Keratinocyte (primary cell): ENCODE data around the gene CTAGE8.
"Not testable (repeated sequence)": the region's sequence is repeated elsewhere in the genome, so short reads cannot be mapped to it uniquely, and the experiment has no call there.

Experiments
- EZH2 ChIP-seq: IDR thresholded peaks from one replicate; pipeline ENCODE4 v1.6.1; 2012; ENCODE audit warnings: inconsistent platforms, mild to moderate bottlenecking, low read length, moderate library complexity
- TF ChIP-seq, protein P1 (sequence below), 3 experiments: IDR thresholded peaks in 1 of 3; conservative IDR thresholded peaks in 1 of 3; optimal IDR thresholded peaks in 1 of 3; 2 replicates in 2 of 3; 3 replicates in 1 of 3; pipeline versions ENCODE3 to v1.5.1; 2011; ENCODE audit warnings: low read length in 3 of 3, mild to moderate bottlenecking in 3 of 3, moderate library complexity in 2 of 3, control low read depth in 1 of 3, inconsistent platforms in 1 of 3; ENCODE audit not compliant: insufficient read depth in 2 of 3; ENCODE audit errors: extremely low read depth in 1 of 3

GRCh38 chr7:144238530-144239082 lies 30.5 kb downstream of the CTAGE8 start:
- TF ChIP-seq, protein P1, sequence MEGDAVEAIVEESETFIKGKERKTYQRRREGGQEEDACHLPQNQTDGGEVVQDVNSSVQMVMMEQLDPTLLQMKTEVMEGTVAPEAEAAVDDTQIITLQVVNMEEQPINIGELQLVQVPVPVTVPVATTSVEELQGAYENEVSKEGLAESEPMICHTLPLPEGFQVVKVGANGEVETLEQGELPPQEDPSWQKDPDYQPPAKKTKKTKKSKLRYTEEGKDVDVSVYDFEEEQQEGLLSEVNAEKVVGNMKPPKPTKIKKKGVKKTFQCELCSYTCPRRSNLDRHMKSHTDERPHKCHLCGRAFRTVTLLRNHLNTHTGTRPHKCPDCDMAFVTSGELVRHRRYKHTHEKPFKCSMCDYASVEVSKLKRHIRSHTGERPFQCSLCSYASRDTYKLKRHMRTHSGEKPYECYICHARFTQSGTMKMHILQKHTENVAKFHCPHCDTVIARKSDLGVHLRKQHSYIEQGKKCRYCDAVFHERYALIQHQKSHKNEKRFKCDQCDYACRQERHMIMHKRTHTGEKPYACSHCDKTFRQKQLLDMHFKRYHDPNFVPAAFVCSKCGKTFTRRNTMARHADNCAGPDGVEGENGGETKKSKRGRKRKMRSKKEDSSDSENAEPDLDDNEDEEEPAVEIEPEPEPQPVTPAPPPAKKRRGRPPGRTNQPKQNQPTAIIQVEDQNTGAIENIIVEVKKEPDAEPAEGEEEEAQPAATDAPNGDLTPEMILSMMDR (optimal IDR thresholded peaks at IDR 0.05 in 1 of 3, IDR thresholded peaks at IDR 0.05 in 1 of 3, conservative IDR thresholded peaks at IDR 0.05 in 1 of 3; ENCODE audit: extremely low read depth in 1 of 3, insufficient read depth in 2 of 3, low read length in 3 of 3) = not testable (repeated sequence)
- TF ChIP-seq EZH2 = not testable (repeated sequence)
